HepG2 (cell line): Measurements from ENCODE around the gene PAPPA. TPM values are rescaled to one million over a fixed set of nuclear protein-coding genes. Genes with fewer than 3 reads are reported as not detected.

ENCODE experiments used
- ATAC-seq: fragments of 200-7000 bp; cut with Tn5 transposase; 3 replicates; pipeline ENCODE4 v1.9.1; 2020; ENCODE audit warnings: mild to moderate bottlenecking, moderate library complexity
- BruUV-seq: library from RNA; stranded (reverse); fragments of 400-500 nt; replicated peaks from 2 replicates; lab custom pipeline; 2021; lab: Mats Ljungman, UMichigan
- CTCF ChIA-PET: fragments of 300-600 bp; formaldehyde crosslinking; extraction: SDS; loops from one replicate; lab custom pipeline; 2021; ENCODE audit warnings: low total read pairs, inconsistent platforms, low intra/inter-chr PET ratio; lab: Yijun Ruan, JAX
- POLR2A ChIA-PET: fragments of 350-600 bp; sonication (Branson Sonifier 250); formaldehyde crosslinking; loops from one replicate; lab custom pipeline; 2020; ENCODE audit warnings: antibody characterized with exemption, inconsistent platforms; lab: Yijun Ruan, JAX
- DNase-seq: peaks from one replicate; pipeline ENCODE4 v3.0.0-alpha.2; 2015; ENCODE audit warnings: low spot score
- FAIRE-seq: peaks from 3 replicates; lab custom pipeline; 2011; peaks lifted over from hg19 to GRCh38; lab: Jason Lieb, UNC
- H2AFZ ChIP-seq: one replicate; pipeline ENCODE4 v1.6.1; 2011; ENCODE audit warnings: low read length, inconsistent platforms
- H3K27ac ChIP-seq: fragments of 300-600 bp; 3 replicates; pipeline ENCODE4 v1.8.0; 2011; ENCODE audit warnings: mixed run types, mild to moderate bottlenecking, mixed read lengths, low read length, inconsistent platforms; ENCODE audit not compliant: insufficient read depth; ENCODE audit errors: extremely low read length
- H3K27me3 ChIP-seq, 2 experiments: fragments of 200-600 bp in 1 of 2; 2 replicates in 1 of 2; 3 replicates in 1 of 2; pipeline versions ENCODE4 v1.6.0 to v1.8.0; 2011; ENCODE audit warnings: low read length in 2 of 2, mild to moderate bottlenecking in 2 of 2, moderate library complexity in 2 of 2, inconsistent platforms in 1 of 2; ENCODE audit not compliant: insufficient read depth in 2 of 2, control insufficient read depth in 1 of 2
- H3K36me3 ChIP-seq, 2 experiments: fragments of 200-600 bp in 1 of 2; replicated peaks in 1 of 2; 2 replicates in 1 of 2; 3 replicates in 1 of 2; pipeline versions ENCODE4 v1.5.1 to v1.8.0; 2011; ENCODE audit warnings: low read length in 2 of 2, inconsistent platforms in 1 of 2; ENCODE audit not compliant: insufficient read depth in 2 of 2, control insufficient read depth in 1 of 2
- H3K4me1 ChIP-seq: 2 replicates; pipeline ENCODE4 v1.5.1; 2012; ENCODE audit warnings: low read length, inconsistent platforms; ENCODE audit not compliant: insufficient read depth
- H3K4me2 ChIP-seq: 2 replicates; pipeline ENCODE4 v1.6.0; 2011; ENCODE audit warnings: low read depth, low read length, inconsistent platforms
- H3K4me3 ChIP-seq, 3 experiments: fragments of 200-600 bp in 1 of 3; sonication (generic), shearing (Covaris generic) in 1 of 3; replicated peaks in 1 of 3; 2 replicates each; pipeline ENCODE4 v1.5.1; 2011 to 2016; ENCODE audit warnings: low read length in 3 of 3, inconsistent platforms in 2 of 3, low read depth in 2 of 3, mild to moderate bottlenecking in 2 of 3, control low read depth in 1 of 3, mixed read lengths in 1 of 3; ENCODE audit not compliant: insufficient read depth in 1 of 3
- H3K79me2 ChIP-seq: one replicate; pipeline ENCODE4 v1.6.1; 2011; ENCODE audit warnings: low read length, inconsistent platforms; ENCODE audit not compliant: insufficient read depth
- H3K9ac ChIP-seq: 2 replicates; pipeline ENCODE4 v1.6.0; 2011; ENCODE audit warnings: mild to moderate bottlenecking, low read depth, low read length, inconsistent platforms; ENCODE audit not compliant: insufficient read depth
- H3K9me3 ChIP-seq: 2 replicates; pipeline ENCODE4 v1.5.1; 2012; ENCODE audit warnings: mild to moderate bottlenecking, low read length
- H4K20me1 ChIP-seq: 2 replicates; pipeline ENCODE4 v1.6.0; 2011; ENCODE audit warnings: inconsistent platforms, mild to moderate bottlenecking, low read length, moderate library complexity; ENCODE audit not compliant: insufficient read depth
- CC2D1A ChIP-seq: sonication (generic); formaldehyde crosslinking; IDR thresholded peaks from 2 replicates; pipeline ENCODE4 v1.8.1; 2023; ENCODE audit warnings: mild to moderate bottlenecking, missing genetic modification reagents
- HOXD1 ChIP-seq: sonication (generic); formaldehyde crosslinking; IDR thresholded peaks from 2 replicates; pipeline ENCODE4 v1.5.0; 2020; ENCODE audit warnings: missing genetic modification reagents
- KLF6 ChIP-seq: IDR thresholded peaks from 2 replicates; pipeline ENCODE4 v1.8.0; 2016; ENCODE audit warnings: missing biosample characterization, missing genetic modification reagents
- KMT2A ChIP-seq: sonication (generic); formaldehyde crosslinking; IDR thresholded peaks from 2 replicates; pipeline ENCODE4 v1.4.0; 2020; ENCODE audit warnings: missing genetic modification reagents
- ZFP62 ChIP-seq: sonication (generic); formaldehyde crosslinking; IDR thresholded peaks from 2 replicates; pipeline ENCODE4 v1.4.0; 2020; ENCODE audit warnings: missing genetic modification reagents
- ZNF44 ChIP-seq: sonication (generic); formaldehyde crosslinking; IDR thresholded peaks from 2 replicates; pipeline ENCODE4 v1.5.1; 2020; ENCODE audit warnings: mild to moderate bottlenecking, missing genetic modification reagents
- WGBS: methylation state at CpG from one replicate; pipeline ENCODE4 v1.1.6; 2017; ENCODE audit warnings: low lambda C conversion rate; 5-methylcytosine and 5-hydroxymethylcytosine counted together
- in situ Hi-C: cut with HindIII; loops from 2 replicates; pipeline ENCODE4 v1.10.0; 2017; ENCODE audit warnings: low pct_unique_long_range_greater_than_20kb; ENCODE audit not compliant: extremely low pct_ligation_motif_present
- intact Hi-C: fragments of 100-400 bp; cut with micrococcal nuclease; formaldehyde crosslinking; loops from one replicate; pipeline ENCODE4 v1.10.0; 2022; ENCODE audit not compliant: unreplicated experiment
- polyA plus RNA-seq, 8 experiments: library from polyadenylated mRNA; depleted of rRNA in 3 of 8; stranded (reverse) in 7 of 8; unstranded in 1 of 8; fragments of >200 nt; fragmentation: Illumina TruSeq in 4 of 8; extraction: Trizol in 4 of 8; gene quantifications; 2 replicates each; pipeline versions ENCODE4 v1.2.1 to v1.2.3, GENCODE V29; 2011 to 2016; ENCODE audit warnings: low read depth in 4 of 8, missing spikeins in 1 of 8, mixed read lengths in 1 of 8; ENCODE audit not compliant: insufficient read depth in 1 of 8
- total RNA-seq, 5 experiments: library from RNA; depleted of rRNA; stranded (reverse); fragments of >200 nt; fragmentation: Illumina TruSeq; extraction: Trizol; gene quantifications; 2 replicates each; pipeline ENCODE4 v1.2.3, GENCODE V29; 2016; ENCODE audit warnings: low read depth in 1 of 5
- TF ChIP-seq, protein P1 (sequence below): sonication (generic); formaldehyde crosslinking; IDR thresholded peaks from 2 replicates; pipeline ENCODE4 v1.5.0; 2020; ENCODE audit warnings: mild to moderate bottlenecking, missing genetic modification reagents, borderline replicate concordance
- TF ChIP-seq, protein P2 (sequence below): sonication (generic); formaldehyde crosslinking; IDR thresholded peaks from 2 replicates; pipeline ENCODE4 v1.5.1; 2020; ENCODE audit warnings: mild to moderate bottlenecking, missing genetic modification reagents, borderline replicate concordance

PAPPA gene
- total and polyA plus RNA-seq, 2 of the 13 experiments (the other 11 are each of a cell fraction or from before 2014, with no cell fraction given) = 0.09 to 0.11 TPM

DNA sequence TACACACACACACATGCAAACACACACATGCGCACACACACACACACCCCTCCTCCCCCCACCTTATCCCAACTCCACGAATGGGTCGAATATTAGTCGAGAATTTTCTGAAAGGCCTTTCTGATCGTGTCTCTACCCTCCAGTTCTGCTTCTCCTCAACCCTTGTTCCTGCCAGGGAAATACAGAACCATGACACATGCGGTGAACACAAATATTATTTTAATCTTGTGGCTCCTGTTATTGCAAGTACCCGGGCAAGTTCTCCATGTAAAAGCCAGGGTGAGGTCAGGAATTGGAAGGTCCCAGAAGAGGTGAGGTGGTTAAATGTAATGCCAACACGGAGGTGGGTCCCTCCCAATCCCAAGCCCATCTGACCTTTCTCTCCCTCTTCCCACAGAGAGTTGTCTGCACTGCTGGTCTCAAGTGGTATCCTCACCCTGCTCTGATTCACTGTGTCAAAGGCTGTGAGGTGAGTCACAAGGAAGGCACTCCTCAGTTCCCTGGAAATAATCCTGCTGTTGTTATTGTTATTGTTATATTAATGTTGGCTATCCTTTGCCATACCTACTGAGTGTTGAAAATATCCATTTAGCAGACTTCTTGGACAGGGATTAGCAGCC lies 223.7 kb downstream of the PAPPA start:
- Histone ChIP-seq H3K9me3 (no peaks in the 10 kb centered on the region), H3K4me2 (no peak overlapping the region), H3K4me1 (no peaks in the 10 kb centered on the region), H4K20me1 (no peaks in the 10 kb centered on the region), H3K4me3 (no peak overlapping the region), H3K27ac (no peak overlapping the region), H3K9ac (no peak overlapping the region), H3K27me3 (no peaks in the 10 kb centered on the region), H3K36me3 (no peaks in the 10 kb centered on the region), H2AFZ (no peak overlapping the region), H3K79me2 (no peaks in the 10 kb centered on the region)
- POLR2A ChIA-PET = no interaction called here
- TF ChIP-seq CC2D1A (CRISPR knock-in tag) = no peak
- TF ChIP-seq HOXD1 (CRISPR knock-in tag) = no peak
- no peak for TF ChIP-seq KMT2A (CRISPR knock-in tag)
- TF ChIP-seq KLF6 = no peak
- no peak for TF ChIP-seq ZFP62 (CRISPR knock-in tag)
- no peak for TF ChIP-seq ZNF44 (CRISPR knock-in tag)
- TF ChIP-seq, protein P1, sequence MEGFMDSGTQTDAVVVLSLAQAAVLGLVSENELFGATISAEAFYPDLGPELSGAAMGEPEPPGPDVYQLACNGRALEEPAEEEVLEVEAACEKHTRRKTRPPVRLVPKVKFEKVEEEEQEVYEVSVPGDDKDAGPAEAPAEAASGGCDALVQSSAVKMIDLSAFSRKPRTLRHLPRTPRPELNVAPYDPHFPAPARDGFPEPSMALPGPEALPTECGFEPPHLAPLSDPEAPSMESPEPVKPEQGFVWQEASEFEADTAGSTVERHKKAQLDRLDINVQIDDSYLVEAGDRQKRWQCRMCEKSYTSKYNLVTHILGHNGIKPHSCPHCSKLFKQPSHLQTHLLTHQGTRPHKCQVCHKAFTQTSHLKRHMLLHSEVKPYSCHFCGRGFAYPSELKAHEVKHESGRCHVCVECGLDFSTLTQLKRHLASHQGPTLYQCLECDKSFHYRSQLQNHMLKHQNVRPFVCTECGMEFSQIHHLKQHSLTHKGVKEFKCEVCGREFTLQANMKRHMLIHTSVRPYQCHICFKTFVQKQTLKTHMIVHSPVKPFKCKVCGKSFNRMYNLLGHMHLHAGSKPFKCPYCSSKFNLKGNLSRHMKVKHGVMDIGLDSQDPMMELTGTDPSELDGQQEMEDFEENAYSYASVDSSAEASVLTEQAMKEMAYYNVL (CRISPR knock-in tag) = no peak
- TF ChIP-seq, protein P2, sequence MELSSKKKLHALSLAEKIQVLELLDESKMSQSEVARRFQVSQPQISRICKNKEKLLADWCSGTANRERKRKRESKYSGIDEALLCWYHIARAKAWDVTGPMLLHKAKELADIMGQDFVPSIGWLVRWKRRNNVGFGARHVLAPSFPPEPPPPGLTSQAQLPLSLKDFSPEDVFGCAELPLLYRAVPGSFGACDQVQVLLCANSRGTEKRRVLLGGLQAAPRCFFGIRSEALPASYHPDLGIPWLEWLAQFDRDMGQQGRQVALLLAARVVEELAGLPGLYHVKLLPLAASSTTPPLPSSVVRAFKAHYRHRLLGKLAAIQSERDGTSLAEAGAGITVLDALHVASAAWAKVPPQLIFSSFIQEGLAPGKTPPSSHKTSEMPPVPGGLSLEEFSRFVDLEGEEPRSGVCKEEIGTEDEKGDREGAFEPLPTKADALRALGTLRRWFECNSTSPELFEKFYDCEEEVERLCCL (CRISPR knock-in tag) = no peak
- in situ Hi-C loops (no loop called here), intact Hi-C loops (no loop called here)
- CTCF ChIA-PET = no interaction called here
- ATAC-seq = no peak
- no peak for DNase-seq
- 64% methylated on average over 8 of the region's 8 CpGs for WGBS
- BruUV-seq = no TSS peak
- FAIRE-seq = no peak
